HFFc6 (cell line): ENCODE data around the gene STIM1. TPM values are rescaled to one million over a fixed set of nuclear protein-coding genes. Genes with fewer than 3 reads are reported as not detected.

Source experiments
- DNase-seq: peaks from one replicate; pipeline ENCODE4 v3.0.0-alpha.2; 2018
- H3K27ac Mint-ChIP-seq: 2 replicates; pipeline ENCODE4 v1.8.0; 2020; ENCODE audit warnings: mild to moderate bottlenecking, mixed read lengths
- H3K27me3 Mint-ChIP-seq: 2 replicates; pipeline ENCODE4 v1.8.0; 2021; ENCODE audit warnings: mild to moderate bottlenecking, moderate library complexity, mixed read lengths; ENCODE audit not compliant: insufficient read depth
- H3K36me3 Mint-ChIP-seq: 2 replicates; pipeline ENCODE4 v1.8.0; 2021; ENCODE audit warnings: low read depth, mixed read lengths
- H3K4me1 Mint-ChIP-seq: 2 replicates; pipeline ENCODE4 v1.8.0; 2020; ENCODE audit warnings: low read depth, mixed read lengths
- H3K4me3 Mint-ChIP-seq: 2 replicates; pipeline ENCODE4 v1.8.0; 2020; ENCODE audit warnings: mild to moderate bottlenecking, moderate library complexity, mixed read lengths
- H3K9me3 Mint-ChIP-seq: 2 replicates; pipeline ENCODE4 v1.8.0; 2020; ENCODE audit warnings: mild to moderate bottlenecking, mixed read lengths
- total RNA-seq, 6 experiments: library from RNA; stranded (reverse); fragmentation: NEBNext Ultra II Directional; extraction: Animal tissue kit (Norgen Biotek cat#: 25700); gene quantifications; 2 replicates in 1 of 6; 3 replicates in 5 of 6; pipeline ENCODE4 v1.2.3, GENCODE V29; 2021
- TF ChIP-seq, protein P1 (sequence below): fragments of 200-600 bp; sonication (generic); IDR thresholded peaks from 2 replicates; pipeline ENCODE4 v1.5.0; 2021; ENCODE audit warnings: antibody characterized with exemption, mild to moderate bottlenecking

STIM1 gene
- total RNA-seq, 6 experiments from 2014 or later: 27.6 to 33.1 (median 30.7) TPM

- Mint-ChIP-seq H3K27me3 (no peaks in the 10 kb centered on the region; the same call in 1 of the 2 replicates), H3K4me1 (peaks cover 21% of the 10 kb centered on the region), H3K4me3 (no peak overlapping the region), H3K27ac (no peak overlapping the region), H3K9me3 (no peaks in the 10 kb centered on the region), H3K36me3 (peaks cover 13% of the 10 kb centered on the region)
- DNase-seq: no peak
- TF ChIP-seq, protein P1, sequence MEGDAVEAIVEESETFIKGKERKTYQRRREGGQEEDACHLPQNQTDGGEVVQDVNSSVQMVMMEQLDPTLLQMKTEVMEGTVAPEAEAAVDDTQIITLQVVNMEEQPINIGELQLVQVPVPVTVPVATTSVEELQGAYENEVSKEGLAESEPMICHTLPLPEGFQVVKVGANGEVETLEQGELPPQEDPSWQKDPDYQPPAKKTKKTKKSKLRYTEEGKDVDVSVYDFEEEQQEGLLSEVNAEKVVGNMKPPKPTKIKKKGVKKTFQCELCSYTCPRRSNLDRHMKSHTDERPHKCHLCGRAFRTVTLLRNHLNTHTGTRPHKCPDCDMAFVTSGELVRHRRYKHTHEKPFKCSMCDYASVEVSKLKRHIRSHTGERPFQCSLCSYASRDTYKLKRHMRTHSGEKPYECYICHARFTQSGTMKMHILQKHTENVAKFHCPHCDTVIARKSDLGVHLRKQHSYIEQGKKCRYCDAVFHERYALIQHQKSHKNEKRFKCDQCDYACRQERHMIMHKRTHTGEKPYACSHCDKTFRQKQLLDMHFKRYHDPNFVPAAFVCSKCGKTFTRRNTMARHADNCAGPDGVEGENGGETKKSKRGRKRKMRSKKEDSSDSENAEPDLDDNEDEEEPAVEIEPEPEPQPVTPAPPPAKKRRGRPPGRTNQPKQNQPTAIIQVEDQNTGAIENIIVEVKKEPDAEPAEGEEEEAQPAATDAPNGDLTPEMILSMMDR: no peak
Observed at GRCh38 chr11:4085575-4085974, 230.1 kb downstream of the STIM1 start.

DNA sequence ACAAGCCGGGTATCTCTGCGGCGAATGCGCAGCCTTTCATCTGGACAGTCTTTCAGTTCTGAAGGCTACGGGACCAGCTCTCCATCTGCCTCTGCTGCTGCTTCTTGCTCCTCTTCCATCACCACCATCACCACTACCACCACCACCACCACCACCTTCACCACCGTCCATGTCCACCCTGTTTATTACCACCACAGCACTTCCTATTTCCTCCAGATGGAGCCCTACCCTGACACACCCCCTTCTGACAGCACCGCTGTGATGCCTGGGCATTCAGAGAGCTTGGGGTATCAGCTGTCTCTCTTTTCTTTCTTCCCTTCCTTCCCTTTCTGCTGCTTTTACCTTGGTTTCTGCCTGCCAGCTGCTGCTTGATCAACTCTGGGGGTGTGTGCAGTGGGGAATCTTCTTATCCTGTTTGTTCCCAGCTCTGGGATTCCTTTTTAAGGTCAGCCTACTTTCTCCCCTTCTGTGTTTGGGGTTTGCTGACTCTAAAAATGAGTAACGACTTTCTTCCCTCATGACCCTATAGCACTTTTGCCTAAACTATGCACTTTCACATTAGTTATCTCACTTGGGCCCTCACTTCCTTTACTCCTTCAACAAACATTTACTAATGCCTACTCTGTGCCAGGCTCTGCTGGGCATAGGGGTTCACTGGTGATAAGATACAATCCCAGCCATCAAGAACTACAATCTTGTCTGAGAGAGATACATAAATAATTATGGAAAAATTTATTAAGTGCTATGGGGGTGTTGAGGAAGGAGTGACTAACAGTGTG, 231.3 kb downstream of the STIM1 start:
- Mint-ChIP-seq H3K4me1 (peaks cover 19% of the 10 kb centered on the region), H3K36me3 (peaks cover 13% of the 10 kb centered on the region), H3K27ac (peak overlapping the region; percentile 22; the same call in 1 of the 2 replicates), H3K9me3 (no peaks in the 10 kb centered on the region), H3K27me3 (no peaks in the 10 kb centered on the region; the same call in 1 of the 2 replicates), H3K4me3 (no peak overlapping the region)
- TF ChIP-seq, protein P1: no peak
- no peak for DNase-seq

- DNase-seq: peak; percentile 33
Observed at GRCh38 chr11:4087551-4087950, 232.1 kb downstream of the STIM1 start.

GRCh38 chr11:4090258-4090657, 234.8 kb downstream of the STIM1 start:
- peaks cover 10% of the 10 kb centered on the region for H3K36me3 Mint-ChIP-seq
- TF ChIP-seq, protein P1: no peak

More at GRCh38 chr11:4087551-4087950, 232.1 kb downstream of the STIM1 start:
- no peaks in the 10 kb centered on the region for H3K9me3 Mint-ChIP-seq
- peaks cover 13% of the 10 kb centered on the region for H3K36me3 Mint-ChIP-seq
- TF ChIP-seq, protein P1: peak; percentile 69
- no peaks in the 10 kb centered on the region; the same call in 1 of the 2 replicates for H3K27me3 Mint-ChIP-seq
- no peak overlapping the region for H3K4me3 Mint-ChIP-seq
- peak overlapping the region; percentile 22; the same call in 1 of the 2 replicates for H3K27ac Mint-ChIP-seq
- peaks cover 15% of the 10 kb centered on the region for H3K4me1 Mint-ChIP-seq

DNA sequence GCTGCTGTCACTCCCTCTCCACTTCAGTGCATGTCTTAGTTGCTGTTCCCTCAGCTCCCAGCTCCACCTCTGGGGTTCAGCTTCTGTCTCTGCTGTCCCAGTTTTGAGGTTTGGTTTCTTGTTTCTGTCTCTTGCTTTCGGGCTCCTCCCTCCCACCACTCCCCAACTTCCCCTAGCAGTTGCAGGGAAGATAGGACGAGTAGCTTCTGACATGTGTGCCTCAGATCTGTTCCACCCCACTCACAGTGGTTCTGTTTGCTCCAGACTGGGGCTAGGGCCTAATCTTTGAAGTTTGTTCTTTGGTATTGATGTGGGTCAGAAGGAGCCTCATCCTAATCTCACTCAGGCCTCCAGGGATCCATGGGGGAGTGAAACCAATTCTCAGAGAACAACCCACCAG, 236.6 kb downstream of the STIM1 start:
- no peak overlapping the region for H3K4me3 Mint-ChIP-seq
- peaks cover 14% of the 10 kb centered on the region for H3K36me3 Mint-ChIP-seq
- H3K27ac Mint-ChIP-seq: no peak overlapping the region; the same call in 1 of the 2 replicates
- TF ChIP-seq, protein P1: no peak
- DNase-seq: no peak
- H3K9me3 Mint-ChIP-seq: no peaks in the 10 kb centered on the region
- no peaks in the 10 kb centered on the region for H3K27me3 Mint-ChIP-seq
- H3K4me1 Mint-ChIP-seq: peaks cover 31% of the 10 kb centered on the region

More at GRCh38 chr11:4090258-4090657, 234.8 kb downstream of the STIM1 start:
- Mint-ChIP-seq H3K27ac (no peak overlapping the region), H3K4me1 (peaks cover 24% of the 10 kb centered on the region), H3K4me3 (no peak overlapping the region), H3K27me3 (no peaks in the 10 kb centered on the region; the same call in 1 of the 2 replicates), H3K9me3 (no peaks in the 10 kb centered on the region)
- no peak for DNase-seq
